ENCODE measurements around the gene SYT1. TPM values are rescaled to one million over a fixed set of nuclear protein-coding genes. Genes with fewer than 3 reads are reported as not detected.

SYT1 gene
- total RNA-seq, 1 experiment from 2014 or later = 44.9 TPM

DNA sequence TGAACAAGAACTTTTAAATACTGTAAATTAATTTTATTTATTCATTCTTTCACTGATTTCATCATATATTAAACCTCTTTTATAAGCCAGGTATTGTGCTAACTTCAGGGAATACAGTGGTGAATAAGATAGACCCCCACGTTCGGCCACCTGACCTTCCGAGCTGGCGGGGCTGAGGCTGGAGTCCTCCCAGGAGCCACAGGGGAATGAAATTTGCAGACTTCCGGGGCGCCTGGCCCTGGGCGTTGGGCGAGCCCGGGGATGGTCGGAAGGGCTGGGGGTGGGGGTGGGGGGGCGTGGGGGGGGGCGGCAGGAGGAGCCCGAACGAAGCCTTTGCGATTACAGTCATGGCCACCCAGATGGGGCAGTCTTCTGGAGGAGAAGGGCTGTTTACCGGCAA lies 442.8 kb downstream of the SYT1 start:
- ChIA-PET CTCF (no interaction called here), POLR2A (no interaction called here), RAD21 (ENCODE audit: low non-redundant PET in 1 of 2, low total read pairs in 2 of 2, uncharacterized antibody in 2 of 2, unreplicated experiment in 2 of 2) (no interaction called here)
- Histone ChIP-seq H4K20me1 (ENCODE audit: insufficient read depth) (no peaks in the 10 kb centered on the region), H3K79me2 (ENCODE audit: insufficient read depth, low read length) (no peaks in the 10 kb centered on the region), H3K9ac (ENCODE audit: low read length) (no peak overlapping the region), H3K36me3 (ENCODE audit: control insufficient read depth in 1 of 2, insufficient read depth in 2 of 2, low read length in 2 of 2) (no peaks in the 10 kb centered on the region), H3K27ac (ENCODE audit: low read depth, low read length) (no peak overlapping the region), H3K4me1 (ENCODE audit: control insufficient read depth in 1 of 2, insufficient read depth in 2 of 2, low read length in 2 of 2) (no peaks in the 10 kb centered on the region), H3K4me3 (replicated peaks in 1 of 2; ENCODE audit: low read depth in 1 of 2, low read length in 2 of 2) (no peak overlapping the region), H3K4me2 (ENCODE audit: low read length) (no peak overlapping the region), H3K9me3 (ENCODE audit: control insufficient read depth in 1 of 2, insufficient read depth in 1 of 2, low read depth in 1 of 2, low read length in 2 of 2) (no peaks in the 10 kb centered on the region), H2AFZ (ENCODE audit: low read depth, low read length, poor library complexity, severe bottlenecking) (no peak overlapping the region), H3K9me2 (ENCODE audit: insufficient read depth) (no peaks in the 10 kb centered on the region), H3K27me3 (ENCODE audit: insufficient read depth, low read length) (no peaks in the 10 kb centered on the region)
- no peak for DNase-seq (ENCODE audit: low read depth, low spot score)
- no peak for ATAC-seq
- no TSS peak for BruUV-seq (replicated peaks)
- intact Hi-C loops (cut with micrococcal nuclease) = no loop called here
- TF ChIP-seq JUND (IDR thresholded peaks at IDR 0.05) (no peak), ZFX (IDR thresholded peaks at IDR 0.05) (no peak), ZNF274 (IDR thresholded peaks at IDR 0.05; ENCODE audit: low read depth, low read length) (no peak), TCF7L2 (IDR thresholded peaks at IDR 0.05; ENCODE audit: borderline replicate concordance, extremely low read depth, insufficient read depth, insufficient read length) (no peak), SIN3A (IDR thresholded peaks at IDR 0.05; ENCODE audit: low read depth) (no peak), SRF (IDR thresholded peaks at IDR 0.05; ENCODE audit: low read depth) (no peak)
- TF ChIP-seq, protein P1, sequence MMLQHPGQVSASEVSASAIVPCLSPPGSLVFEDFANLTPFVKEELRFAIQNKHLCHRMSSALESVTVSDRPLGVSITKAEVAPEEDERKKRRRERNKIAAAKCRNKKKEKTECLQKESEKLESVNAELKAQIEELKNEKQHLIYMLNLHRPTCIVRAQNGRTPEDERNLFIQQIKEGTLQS (IDR thresholded peaks at IDR 0.05) = no peak
- TF ChIP-seq, protein P2, sequence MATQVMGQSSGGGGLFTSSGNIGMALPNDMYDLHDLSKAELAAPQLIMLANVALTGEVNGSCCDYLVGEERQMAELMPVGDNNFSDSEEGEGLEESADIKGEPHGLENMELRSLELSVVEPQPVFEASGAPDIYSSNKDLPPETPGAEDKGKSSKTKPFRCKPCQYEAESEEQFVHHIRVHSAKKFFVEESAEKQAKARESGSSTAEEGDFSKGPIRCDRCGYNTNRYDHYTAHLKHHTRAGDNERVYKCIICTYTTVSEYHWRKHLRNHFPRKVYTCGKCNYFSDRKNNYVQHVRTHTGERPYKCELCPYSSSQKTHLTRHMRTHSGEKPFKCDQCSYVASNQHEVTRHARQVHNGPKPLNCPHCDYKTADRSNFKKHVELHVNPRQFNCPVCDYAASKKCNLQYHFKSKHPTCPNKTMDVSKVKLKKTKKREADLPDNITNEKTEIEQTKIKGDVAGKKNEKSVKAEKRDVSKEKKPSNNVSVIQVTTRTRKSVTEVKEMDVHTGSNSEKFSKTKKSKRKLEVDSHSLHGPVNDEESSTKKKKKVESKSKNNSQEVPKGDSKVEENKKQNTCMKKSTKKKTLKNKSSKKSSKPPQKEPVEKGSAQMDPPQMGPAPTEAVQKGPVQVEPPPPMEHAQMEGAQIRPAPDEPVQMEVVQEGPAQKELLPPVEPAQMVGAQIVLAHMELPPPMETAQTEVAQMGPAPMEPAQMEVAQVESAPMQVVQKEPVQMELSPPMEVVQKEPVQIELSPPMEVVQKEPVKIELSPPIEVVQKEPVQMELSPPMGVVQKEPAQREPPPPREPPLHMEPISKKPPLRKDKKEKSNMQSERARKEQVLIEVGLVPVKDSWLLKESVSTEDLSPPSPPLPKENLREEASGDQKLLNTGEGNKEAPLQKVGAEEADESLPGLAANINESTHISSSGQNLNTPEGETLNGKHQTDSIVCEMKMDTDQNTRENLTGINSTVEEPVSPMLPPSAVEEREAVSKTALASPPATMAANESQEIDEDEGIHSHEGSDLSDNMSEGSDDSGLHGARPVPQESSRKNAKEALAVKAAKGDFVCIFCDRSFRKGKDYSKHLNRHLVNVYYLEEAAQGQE (IDR thresholded peaks at IDR 0.05; ENCODE audit: low read depth) = no peak
- TF ChIP-seq, protein P3, sequence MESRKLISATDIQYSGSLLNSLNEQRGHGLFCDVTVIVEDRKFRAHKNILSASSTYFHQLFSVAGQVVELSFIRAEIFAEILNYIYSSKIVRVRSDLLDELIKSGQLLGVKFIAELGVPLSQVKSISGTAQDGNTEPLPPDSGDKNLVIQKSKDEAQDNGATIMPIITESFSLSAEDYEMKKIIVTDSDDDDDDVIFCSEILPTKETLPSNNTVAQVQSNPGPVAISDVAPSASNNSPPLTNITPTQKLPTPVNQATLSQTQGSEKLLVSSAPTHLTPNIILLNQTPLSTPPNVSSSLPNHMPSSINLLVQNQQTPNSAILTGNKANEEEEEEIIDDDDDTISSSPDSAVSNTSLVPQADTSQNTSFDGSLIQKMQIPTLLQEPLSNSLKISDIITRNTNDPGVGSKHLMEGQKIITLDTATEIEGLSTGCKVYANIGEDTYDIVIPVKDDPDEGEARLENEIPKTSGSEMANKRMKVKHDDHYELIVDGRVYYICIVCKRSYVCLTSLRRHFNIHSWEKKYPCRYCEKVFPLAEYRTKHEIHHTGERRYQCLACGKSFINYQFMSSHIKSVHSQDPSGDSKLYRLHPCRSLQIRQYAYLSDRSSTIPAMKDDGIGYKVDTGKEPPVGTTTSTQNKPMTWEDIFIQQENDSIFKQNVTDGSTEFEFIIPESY (IDR thresholded peaks at IDR 0.05; ENCODE audit: extremely low read depth, insufficient replicate concordance, low read length) = no peak
- TF ChIP-seq, protein P4, sequence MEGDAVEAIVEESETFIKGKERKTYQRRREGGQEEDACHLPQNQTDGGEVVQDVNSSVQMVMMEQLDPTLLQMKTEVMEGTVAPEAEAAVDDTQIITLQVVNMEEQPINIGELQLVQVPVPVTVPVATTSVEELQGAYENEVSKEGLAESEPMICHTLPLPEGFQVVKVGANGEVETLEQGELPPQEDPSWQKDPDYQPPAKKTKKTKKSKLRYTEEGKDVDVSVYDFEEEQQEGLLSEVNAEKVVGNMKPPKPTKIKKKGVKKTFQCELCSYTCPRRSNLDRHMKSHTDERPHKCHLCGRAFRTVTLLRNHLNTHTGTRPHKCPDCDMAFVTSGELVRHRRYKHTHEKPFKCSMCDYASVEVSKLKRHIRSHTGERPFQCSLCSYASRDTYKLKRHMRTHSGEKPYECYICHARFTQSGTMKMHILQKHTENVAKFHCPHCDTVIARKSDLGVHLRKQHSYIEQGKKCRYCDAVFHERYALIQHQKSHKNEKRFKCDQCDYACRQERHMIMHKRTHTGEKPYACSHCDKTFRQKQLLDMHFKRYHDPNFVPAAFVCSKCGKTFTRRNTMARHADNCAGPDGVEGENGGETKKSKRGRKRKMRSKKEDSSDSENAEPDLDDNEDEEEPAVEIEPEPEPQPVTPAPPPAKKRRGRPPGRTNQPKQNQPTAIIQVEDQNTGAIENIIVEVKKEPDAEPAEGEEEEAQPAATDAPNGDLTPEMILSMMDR (IDR thresholded peaks at IDR 0.05 in 2 of 3, conservative IDR thresholded peaks at IDR 0.05 in 1 of 3; ENCODE audit: borderline replicate concordance in 1 of 3, insufficient read depth in 1 of 3, low read depth in 2 of 3, low read length in 2 of 3) = no peak

Data from HCT116 (cell line).